A673 (cell line): ENCODE measurements around the gene DHODH. TPM values are rescaled to one million over a fixed set of nuclear protein-coding genes. Genes with fewer than 3 reads are reported as not detected.

Source experiments
- BruUV-seq: library from RNA; stranded (reverse); fragments of 400-500 nt; replicated peaks from 2 replicates; lab custom pipeline; 2021; lab: Mats Ljungman, UMichigan
- CTCF ChIA-PET: fragments of 300-600 bp; sonication (Branson Sonifier 250); formaldehyde crosslinking; loops from one replicate; lab custom pipeline; 2022; ENCODE audit warnings: antibody characterized with exemption; lab: Charles Lee
- POLR2A ChIA-PET: fragments of 300-600 bp; sonication (Branson Sonifier 250); formaldehyde crosslinking; loops from one replicate; lab custom pipeline; 2022; ENCODE audit warnings: antibody characterized with exemption; ENCODE audit not compliant: low non-redundant PET; lab: Charles Lee
- DNase-seq: peaks from one replicate; pipeline ENCODE4 v3.0.0-alpha.2; 2015; ENCODE audit warnings: low spot score
- H3K27ac ChIP-seq: fragments of 200-600 bp; sonication (generic); 2 replicates; pipeline ENCODE4 v1.5.1; 2016; ENCODE audit warnings: mixed run types, low read depth, mild to moderate bottlenecking, mixed read lengths, antibody characterized with exemption, low read length; ENCODE audit not compliant: poor library complexity, severe bottlenecking
- H3K27me3 ChIP-seq: fragments of 200-600 bp; sonication (generic); replicated peaks from 2 replicates; pipeline ENCODE4 v1.6.1; 2017; ENCODE audit warnings: mixed run types, low read depth, mild to moderate bottlenecking, mixed read lengths, antibody characterized with exemption, low read length; ENCODE audit not compliant: insufficient read depth, poor library complexity
- H3K36me3 ChIP-seq: fragments of 200-600 bp; sonication (generic); 2 replicates; pipeline ENCODE4 v1.6.1; 2016; ENCODE audit warnings: mixed run types, mild to moderate bottlenecking, mixed read lengths, antibody characterized with exemption, low read length; ENCODE audit not compliant: insufficient read depth, poor library complexity, severe bottlenecking
- H3K4me1 ChIP-seq: fragments of 200-600 bp; sonication (generic); 2 replicates; pipeline ENCODE4 v1.6.1; 2017; ENCODE audit warnings: mixed run types, mild to moderate bottlenecking, mixed read lengths, antibody characterized with exemption, low read length; ENCODE audit not compliant: insufficient read depth, poor library complexity, severe bottlenecking
- H3K4me3 ChIP-seq: fragments of 200-600 bp; sonication (generic); 2 replicates; pipeline ENCODE4 v1.5.1; 2016; ENCODE audit warnings: low read depth, mixed run types, mild to moderate bottlenecking, mixed read lengths, low read length; ENCODE audit not compliant: poor library complexity, severe bottlenecking
- H3K9me3 ChIP-seq: fragments of 200-600 bp; sonication (generic); 2 replicates; pipeline ENCODE4 v1.6.1; 2016; ENCODE audit warnings: mixed run types, low read depth, mild to moderate bottlenecking, mixed read lengths, antibody characterized with exemption, low read length; ENCODE audit not compliant: poor library complexity, severe bottlenecking
- EZH2 ChIP-seq: fragments of 200-600 bp; sonication (generic); IDR thresholded peaks from 2 replicates; pipeline ENCODE4 v1.6.1; 2017; ENCODE audit warnings: borderline replicate concordance, low read depth, mild to moderate bottlenecking, mixed read lengths, antibody characterized with exemption, low read length; ENCODE audit not compliant: poor library complexity, severe bottlenecking
- intact Hi-C: fragments of 100-400 bp; cut with micrococcal nuclease; formaldehyde crosslinking; loops from one replicate; pipeline ENCODE4 v1.10.0; 2022; ENCODE audit not compliant: unreplicated experiment
- total RNA-seq: library from RNA; stranded (reverse); gene quantifications from 2 replicates; pipeline ENCODE4 v1.2.3, GENCODE V29; 2021
- TF ChIP-seq, protein P1 (sequence below): fragments of 300-800, 200-600 bp; sonication (generic); conservative IDR thresholded peaks from 2 replicates; pipeline ENCODE4 v1.5.1; 2017; ENCODE audit warnings: low read depth, mild to moderate bottlenecking, antibody characterized with exemption, low read length, moderate library complexity, mixed read lengths

The DHODH gene
- total RNA-seq, 1 experiment from 2014 or later = 12.8 TPM

DNA sequence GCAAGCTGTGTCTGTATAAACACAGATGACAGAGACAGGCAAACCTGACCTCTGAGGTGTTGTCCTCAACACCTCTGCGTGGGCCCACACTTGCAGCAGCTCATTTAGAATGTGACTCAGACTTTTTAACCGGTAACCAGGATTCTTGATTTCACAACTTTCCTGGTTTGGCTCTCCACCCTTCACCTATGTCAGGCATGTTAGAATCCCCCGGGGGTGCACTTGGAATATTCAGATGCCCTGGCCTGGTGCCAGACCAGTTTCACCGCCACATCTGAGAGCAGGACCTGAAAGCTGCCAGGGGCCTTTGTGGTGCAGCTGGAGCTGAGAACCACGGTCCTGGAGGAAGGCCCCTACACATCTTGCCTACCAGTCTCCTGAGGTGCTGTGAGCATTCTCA is 4.8 kb downstream of the DHODH start:
- H3K27me3 ChIP-seq = no peaks in the 10 kb centered on the region
- CTCF ChIA-PET = no interaction called here

DNA sequence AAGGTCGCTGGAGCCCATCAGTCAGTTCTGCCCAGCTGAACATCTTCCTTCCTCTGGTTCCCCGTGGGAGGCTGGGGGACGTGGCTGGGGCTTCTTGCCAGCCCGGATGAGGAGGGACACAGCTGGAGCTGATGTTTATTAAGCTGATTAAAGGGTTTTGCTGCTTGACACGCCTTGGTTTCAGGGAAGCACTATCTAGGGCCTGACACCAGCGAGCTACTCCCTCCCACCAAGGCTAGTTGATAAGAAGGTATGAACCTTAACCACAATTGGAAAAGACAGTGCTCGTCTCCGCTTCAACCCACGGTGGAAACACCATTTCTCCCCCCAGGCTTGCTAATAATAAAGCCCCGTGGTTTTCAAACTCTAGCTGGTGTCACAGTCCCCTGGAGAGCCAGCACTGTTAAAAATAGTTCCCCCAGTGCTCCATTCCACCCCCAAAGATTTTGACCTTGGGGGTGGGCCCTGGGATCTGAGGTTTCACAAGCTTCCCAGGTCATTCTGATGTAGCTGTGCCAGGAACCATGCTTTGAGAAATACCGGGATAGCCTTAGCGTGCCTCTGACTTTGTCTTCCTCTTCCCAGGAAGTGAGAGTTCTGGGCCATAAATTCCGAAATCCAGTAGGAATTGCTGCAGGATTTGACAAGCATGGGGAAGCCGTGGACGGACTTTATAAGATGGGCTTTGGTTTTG is 5.5 kb downstream of the DHODH start:
- Histone ChIP-seq H3K4me3 (no peak overlapping the region), H3K9me3 (no peaks in the 10 kb centered on the region), H3K4me1 (peaks cover 14% of the 10 kb centered on the region), H3K36me3 (no peaks in the 10 kb centered on the region), H3K27ac (peak overlapping the region; percentile 13), H3K27me3 (no peaks in the 10 kb centered on the region)
- no TSS peak for BruUV-seq
- TF ChIP-seq, protein P1, sequence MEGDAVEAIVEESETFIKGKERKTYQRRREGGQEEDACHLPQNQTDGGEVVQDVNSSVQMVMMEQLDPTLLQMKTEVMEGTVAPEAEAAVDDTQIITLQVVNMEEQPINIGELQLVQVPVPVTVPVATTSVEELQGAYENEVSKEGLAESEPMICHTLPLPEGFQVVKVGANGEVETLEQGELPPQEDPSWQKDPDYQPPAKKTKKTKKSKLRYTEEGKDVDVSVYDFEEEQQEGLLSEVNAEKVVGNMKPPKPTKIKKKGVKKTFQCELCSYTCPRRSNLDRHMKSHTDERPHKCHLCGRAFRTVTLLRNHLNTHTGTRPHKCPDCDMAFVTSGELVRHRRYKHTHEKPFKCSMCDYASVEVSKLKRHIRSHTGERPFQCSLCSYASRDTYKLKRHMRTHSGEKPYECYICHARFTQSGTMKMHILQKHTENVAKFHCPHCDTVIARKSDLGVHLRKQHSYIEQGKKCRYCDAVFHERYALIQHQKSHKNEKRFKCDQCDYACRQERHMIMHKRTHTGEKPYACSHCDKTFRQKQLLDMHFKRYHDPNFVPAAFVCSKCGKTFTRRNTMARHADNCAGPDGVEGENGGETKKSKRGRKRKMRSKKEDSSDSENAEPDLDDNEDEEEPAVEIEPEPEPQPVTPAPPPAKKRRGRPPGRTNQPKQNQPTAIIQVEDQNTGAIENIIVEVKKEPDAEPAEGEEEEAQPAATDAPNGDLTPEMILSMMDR = no peak
- POLR2A ChIA-PET = no interaction called here
- peak; percentile 60 for DNase-seq
- CTCF ChIA-PET = no interaction called here
- intact Hi-C loops = no loop called here

More for the DNA sequence above, 4.8 kb downstream of the DHODH start:
- intact Hi-C loops = no loop called here
- no peak overlapping the region for H3K4me3 ChIP-seq
- DNase-seq = peak; percentile 16
- no peaks in the 10 kb centered on the region for H3K9me3 ChIP-seq
- no TSS peak for BruUV-seq
- H3K27ac ChIP-seq = no peak overlapping the region
- H3K36me3 ChIP-seq = no peaks in the 10 kb centered on the region
- peaks cover 14% of the 10 kb centered on the region for H3K4me1 ChIP-seq
- TF ChIP-seq, protein P1 = no peak
- POLR2A ChIA-PET = no interaction called here

DNA sequence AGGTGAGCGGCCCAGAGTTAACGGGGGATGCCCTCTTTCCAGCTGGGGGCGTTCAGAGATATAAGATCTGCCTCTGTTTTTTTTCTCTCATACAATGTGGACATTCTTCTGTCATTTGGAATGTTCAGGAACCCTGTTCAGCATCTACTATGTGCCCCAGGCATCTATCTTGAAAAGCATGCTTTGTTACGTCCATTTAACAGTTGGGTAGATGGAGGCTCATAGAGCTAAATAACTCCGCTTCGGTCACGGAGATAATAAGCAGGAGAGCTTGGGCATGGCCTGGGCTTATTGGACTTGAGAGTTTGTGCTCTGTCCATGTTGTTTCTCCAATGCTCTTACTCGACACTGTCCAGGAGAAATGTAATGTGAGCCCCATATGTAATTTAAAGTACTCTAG is 6.1 kb downstream of the DHODH start:
- no peaks in the 10 kb centered on the region for H3K9me3 ChIP-seq
- no TSS peak for BruUV-seq
- H3K27ac ChIP-seq = no peak overlapping the region
- H3K36me3 ChIP-seq = no peaks in the 10 kb centered on the region
- peaks cover 14% of the 10 kb centered on the region for H3K4me1 ChIP-seq
- DNase-seq = no peak
- H3K4me3 ChIP-seq = no peak overlapping the region
- ChIA-PET POLR2A (no interaction called here), CTCF (no interaction called here)
- H3K27me3 ChIP-seq = no peaks in the 10 kb centered on the region
- TF ChIP-seq, protein P1 = no peak
- no peak for TF ChIP-seq EZH2
- intact Hi-C loops = no loop called here
